Right atrium auricular region (tissue), 2 donors: ENCODE data around the gene VAV3. TPM values are rescaled to one million over a fixed set of nuclear protein-coding genes. Genes with fewer than 3 reads are reported as not detected.

ENCODE experiments used
- DNase-seq: peaks from one replicate; pipeline ENCODE4 v3.0.0-alpha.2; 2019; ENCODE audit warnings: low spot score
- H3K27ac ChIP-seq, 2 donors: fragments of 200-600 bp; sonication (generic); 1 replicate in 1 of 2; 2 replicates in 1 of 2; pipeline ENCODE4 v1.5.1; 2016 to 2019
- H3K27me3 ChIP-seq, 2 donors: fragments of 200-600 bp; sonication (generic); one replicate each; pipeline versions ENCODE4 v1.5.1 to v1.6.0; 2017 to 2019
- H3K36me3 ChIP-seq: fragments of 200-600 bp; sonication (generic); one replicate; pipeline ENCODE4 v1.5.1; 2016
- H3K4me1 ChIP-seq, 2 donors: fragments of 200-600 bp; sonication (generic); one replicate each; pipeline versions ENCODE4 v1.5.1 to v1.6.0; 2017 to 2019
- H3K4me3 ChIP-seq, 2 donors: fragments of 200-600 bp; sonication (generic); 1 replicate in 1 of 2; 2 replicates in 1 of 2; pipeline ENCODE4 v1.5.1; 2017 to 2019; ENCODE audit warnings: mild to moderate bottlenecking in 1 of 2, moderate library complexity in 1 of 2
- H3K9me3 ChIP-seq, 2 donors: fragments of 200-600 bp; sonication (generic); one replicate each; pipeline ENCODE4 v1.5.1; 2019
- CTCF ChIP-seq, 2 donors: fragments of 200-600 bp; sonication (generic); IDR thresholded peaks; one replicate each; pipeline ENCODE4 v1.5.1; 2019; ENCODE audit warnings: antibody characterized with exemption in 2 of 2
- total RNA-seq, 2 donors: library from RNA; depleted of rRNA; stranded (reverse); fragments of >200 nt; gene quantifications; one replicate each; pipeline ENCODE4 v1.1.0, GENCODE V29; 2016

The VAV3 gene
- total RNA-seq, 2 donors from 2014 or later = 2.0 to 2.8 TPM

GRCh38 chr1:107993920-107994319 lies 28.9 kb upstream of the VAV3 start:
- no peaks in the 10 kb centered on the region for H3K36me3 ChIP-seq
- H3K9me3 ChIP-seq = no peaks in the 10 kb centered on the region
- no peak for TF ChIP-seq CTCF (IDR thresholded peaks at IDR 0.05)
- DNase-seq = no peak
- no peaks in the 10 kb centered on the region for H3K27me3 ChIP-seq
- no peaks in the 10 kb centered on the region for H3K4me1 ChIP-seq
- H3K4me3 ChIP-seq = no peak overlapping the region
- H3K27ac ChIP-seq = no peak overlapping the region

GRCh38 chr1:107992347-107992746 lies 27.4 kb upstream of the VAV3 start:
- no peak overlapping the region for H3K27ac ChIP-seq
- H3K9me3 ChIP-seq = no peaks in the 10 kb centered on the region
- DNase-seq = no peak
- TF ChIP-seq CTCF (IDR thresholded peaks at IDR 0.05) = no peak
- H3K36me3 ChIP-seq = no peaks in the 10 kb centered on the region
- no peak overlapping the region for H3K4me3 ChIP-seq
- H3K27me3 ChIP-seq = no peaks in the 10 kb centered on the region
- no peaks in the 10 kb centered on the region for H3K4me1 ChIP-seq

- no peak for TF ChIP-seq CTCF (IDR thresholded peaks at IDR 0.05)
- Histone ChIP-seq H3K27ac (no peak overlapping the region), H3K9me3 (no peaks in the 10 kb centered on the region), H3K36me3 (no peaks in the 10 kb centered on the region), H3K4me1 (no peaks in the 10 kb centered on the region), H3K4me3 (no peak overlapping the region), H3K27me3 (no peaks in the 10 kb centered on the region)
- DNase-seq = peak; percentile 58
These were observed 26.5 kb upstream of the VAV3 start for GRCh38 chr1:107991371-107992066.

- H3K27ac ChIP-seq = no peak overlapping the region
- H3K4me3 ChIP-seq = no peak overlapping the region
- no peaks in the 10 kb centered on the region for H3K4me1 ChIP-seq
- DNase-seq = no peak
- H3K36me3 ChIP-seq = no peaks in the 10 kb centered on the region
- no peaks in the 10 kb centered on the region for H3K27me3 ChIP-seq
- no peaks in the 10 kb centered on the region for H3K9me3 ChIP-seq
- TF ChIP-seq CTCF (IDR thresholded peaks at IDR 0.05) = no peak
These were observed 25.6 kb upstream of the VAV3 start for GRCh38 chr1:107990606-107991005.

GRCh38 chr1:107981277-107981676 lies 16.3 kb upstream of the VAV3 start:
- Histone ChIP-seq H3K4me3 (no peak overlapping the region), H3K4me1 (no peaks in the 10 kb centered on the region), H3K36me3 (no peaks in the 10 kb centered on the region), H3K27ac (no peak overlapping the region), H3K9me3 (no peaks in the 10 kb centered on the region), H3K27me3 (no peaks in the 10 kb centered on the region)
- no peak for TF ChIP-seq CTCF (IDR thresholded peaks at IDR 0.05)
- no peak for DNase-seq

GRCh38 chr1:107979926-107980325 lies 14.9 kb upstream of the VAV3 start:
- no peaks in the 10 kb centered on the region for H3K27me3 ChIP-seq
- no peak for DNase-seq
- no peak for TF ChIP-seq CTCF (IDR thresholded peaks at IDR 0.05)
- no peak overlapping the region for H3K27ac ChIP-seq
- H3K36me3 ChIP-seq = no peaks in the 10 kb centered on the region
- no peak overlapping the region for H3K4me3 ChIP-seq
- H3K4me1 ChIP-seq = no peaks in the 10 kb centered on the region
- no peaks in the 10 kb centered on the region for H3K9me3 ChIP-seq
